PC-3 (cell line): Measurements from ENCODE around the gene OSBPL8. TPM values are rescaled to one million over a fixed set of nuclear protein-coding genes. Genes with fewer than 3 reads are reported as not detected.

ENCODE experiments used
- ATAC-seq: fragments of 200-7000 bp; cut with Tn5 transposase; 2 replicates; pipeline ENCODE4 v1.9.1; 2020; ENCODE audit warnings: mild to moderate bottlenecking, moderate library complexity
- BruUV-seq: library from RNA; stranded (reverse); fragments of 400-500 nt; replicated peaks from 2 replicates; lab custom pipeline; 2021; lab: Mats Ljungman, UMichigan
- CTCF ChIA-PET: fragments of 300-600 bp; sonication (Branson Sonifier 250); formaldehyde crosslinking; loops from one replicate; lab custom pipeline; 2022; ENCODE audit warnings: antibody characterized with exemption; lab: Charles Lee
- POLR2A ChIA-PET: fragments of 300-600 bp; sonication (Branson Sonifier 250); formaldehyde crosslinking; loops from one replicate; lab custom pipeline; 2022; ENCODE audit warnings: antibody characterized with exemption; ENCODE audit not compliant: unreplicated experiment; lab: Charles Lee
- DNase-seq: peaks from one replicate; pipeline ENCODE4 v3.0.0-alpha.2; 2015
- H2AFZ ChIP-seq: fragments of 300-600 bp; sonication (generic); 2 replicates; pipeline ENCODE4 v1.6.0; 2016; ENCODE audit warnings: antibody characterized with exemption, low read length
- H3F3A ChIP-seq: fragments of 300-600 bp; sonication (generic); one replicate; pipeline ENCODE4 v1.6.0; 2017; ENCODE audit warnings: antibody characterized with exemption, low read length, control low read depth, mild to moderate bottlenecking; ENCODE audit not compliant: unreplicated experiment
- H3K27ac ChIP-seq: fragments of 300-600 bp; sonication (generic); 2 replicates; pipeline ENCODE4 v1.5.1; 2016; ENCODE audit warnings: mild to moderate bottlenecking, low read length
- H3K27me3 ChIP-seq: fragments of 300-600 bp; sonication (generic); 2 replicates; pipeline ENCODE4 v1.6.1; 2016; ENCODE audit warnings: low read length, mixed read lengths
- H3K36me3 ChIP-seq: fragments of 300-600 bp; sonication (generic); 2 replicates; pipeline ENCODE4 v1.6.1; 2016; ENCODE audit warnings: low read depth, mixed run types, low read length, mixed read lengths
- H3K4me1 ChIP-seq: fragments of 300-600 bp; sonication (generic); 2 replicates; pipeline ENCODE4 v1.5.1; 2016; ENCODE audit warnings: low read length; ENCODE audit not compliant: insufficient read depth
- H3K4me2 ChIP-seq: fragments of 300-600 bp; sonication (generic); 2 replicates; pipeline ENCODE4 v1.6.0; 2016; ENCODE audit warnings: low read length
- H3K4me3 ChIP-seq: fragments of 300-600 bp; sonication (generic); 2 replicates; pipeline ENCODE4 v1.5.1; 2016; ENCODE audit warnings: mild to moderate bottlenecking, low read length, mixed read lengths
- H3K79me2 ChIP-seq: fragments of 300-600 bp; sonication (generic); 2 replicates; pipeline ENCODE4 v1.6.1; 2017; ENCODE audit warnings: low read length, mixed read lengths
- H3K9ac ChIP-seq: fragments of 300-600 bp; sonication (generic); 2 replicates; pipeline ENCODE4 v1.6.0; 2016; ENCODE audit warnings: mild to moderate bottlenecking, low read length
- H3K9me2 ChIP-seq: fragments of 300-600 bp; sonication (generic); replicated peaks from 2 replicates; pipeline ENCODE4 v1.6.1; 2016; ENCODE audit warnings: mixed run types, low read length, mixed read lengths
- H3K9me3 ChIP-seq: fragments of 300-600 bp; sonication (generic); 2 replicates; pipeline ENCODE4 v1.6.1; 2016; ENCODE audit warnings: low read length, mixed read lengths
- H4K20me1 ChIP-seq: fragments of 300-600 bp; sonication (generic); 2 replicates; pipeline ENCODE4 v1.6.1; 2016; ENCODE audit warnings: low read length, mixed read lengths
- CTCF ChIP-seq: fragments of 300-600 bp; sonication (generic); conservative IDR thresholded peaks from 2 replicates; pipeline ENCODE4 v1.5.1; 2017; ENCODE audit warnings: antibody characterized with exemption, low read depth, mild to moderate bottlenecking, low read length
- EZH2 ChIP-seq: fragments of 300-600 bp; sonication (generic); IDR thresholded peaks from one replicate; pipeline ENCODE4 v1.6.1; 2017; ENCODE audit warnings: antibody characterized with exemption, mild to moderate bottlenecking, low read length; ENCODE audit not compliant: unreplicated experiment
- EZH2phosphoT487 ChIP-seq: fragments of 300-600 bp; sonication (generic); IDR thresholded peaks from 2 replicates; pipeline ENCODE4 v1.6.1; 2018; ENCODE audit warnings: mild to moderate bottlenecking, antibody characterized with exemption, low read length, borderline replicate concordance
- intact Hi-C: fragments of 100-400 bp; cut with micrococcal nuclease; formaldehyde crosslinking; loops from 2 replicates; pipeline ENCODE4 v1.9.0; 2023
- total RNA-seq: library from RNA; depleted of rRNA; stranded (reverse); fragments of >200 nt; gene quantifications from 2 replicates; pipeline ENCODE4 v1.2.3, GENCODE V29; 2014

Gene OSBPL8
- total RNA-seq, 1 experiment from 2014 or later = 28.5 TPM

- H3K9me2 ChIP-seq = no peaks in the 10 kb centered on the region
- H3K36me3 ChIP-seq = no peaks in the 10 kb centered on the region
- ChIA-PET CTCF (interaction anchor here (0.6 to 1.0 kb wide), 6 partner anchors 28 to 1645 kb away, joined by 3 to 4 read pairs (median 4); no protein-coding TSS in a partner anchor), POLR2A (interaction anchor here (0.6 to 0.7 kb wide), 3 partner anchors 212 to 556 kb away, joined by 3 to 6 read pairs (median 4); no protein-coding TSS in a partner anchor)
- no peaks in the 10 kb centered on the region for H3K9me3 ChIP-seq
- no peak overlapping the region for H2AFZ ChIP-seq
- H3K9ac ChIP-seq = no peak overlapping the region
- peaks cover 6% of the 10 kb centered on the region for H3K4me1 ChIP-seq
- intact Hi-C loops = loop anchor here (2.0 to 10.0 kb wide), 5 partner anchors 70 to 1060 kb away; partner anchors contain the start of genes BBS10 and PHLDA1
- DNase-seq = peak; percentile 60
- TF ChIP-seq EZH2phosphoT487 (no peak), CTCF (peak; percentile 89)
- no peak overlapping the region for H3K4me2 ChIP-seq
- BruUV-seq = no TSS peak
- no peaks in the 10 kb centered on the region for H3K79me2 ChIP-seq
- no peak overlapping the region for H3K4me3 ChIP-seq
- ATAC-seq = peak; percentile 43
- no peaks in the 10 kb centered on the region for H4K20me1 ChIP-seq
- no peaks in the 10 kb centered on the region for H3K27me3 ChIP-seq
- H3F3A ChIP-seq = no peaks in the 10 kb centered on the region
- no peak overlapping the region for H3K27ac ChIP-seq
Observed at GRCh38 chr12:76586764-76587395, 27.3 kb upstream of the OSBPL8 start.

- DNase-seq (no peak), ATAC-seq (no peak)
- Histone ChIP-seq H3K4me1 (peaks cover 6% of the 10 kb centered on the region), H3K4me2 (no peak overlapping the region), H3K9ac (no peak overlapping the region), H3K79me2 (no peaks in the 10 kb centered on the region), H3K4me3 (no peak overlapping the region), H4K20me1 (no peaks in the 10 kb centered on the region), H3K9me3 (peaks cover 6% of the 10 kb centered on the region; the same call in 1 of the 2 replicates), H3K27me3 (no peaks in the 10 kb centered on the region), H3F3A (no peaks in the 10 kb centered on the region), H2AFZ (no peak overlapping the region), H3K36me3 (no peaks in the 10 kb centered on the region), H3K9me2 (no peaks in the 10 kb centered on the region), H3K27ac (no peak overlapping the region)
- intact Hi-C loops = loop anchor here (10.0 kb wide), 1 partner anchor 548 kb away; the partner anchor contains the start of gene PHLDA1
- CTCF ChIA-PET = no interaction called here
- POLR2A ChIA-PET = no interaction called here
- BruUV-seq = no TSS peak
- no peak for TF ChIP-seq CTCF
- TF ChIP-seq EZH2 = no peak
- no peak for TF ChIP-seq EZH2phosphoT487
Observed at GRCh38 chr12:76583301-76583700, 23.7 kb upstream of the OSBPL8 start.

- BruUV-seq = no TSS peak
- H3K27me3 ChIP-seq = no peaks in the 10 kb centered on the region
- no peak overlapping the region for H3K4me3 ChIP-seq
- CTCF ChIA-PET = no interaction called here
- POLR2A ChIA-PET = no interaction called here
- no peak overlapping the region for H3K4me2 ChIP-seq
- no peak overlapping the region for H3K9ac ChIP-seq
- intact Hi-C loops = no loop called here
- H2AFZ ChIP-seq = no peak overlapping the region
- no peaks in the 10 kb centered on the region for H3K9me2 ChIP-seq
- H3F3A ChIP-seq = no peaks in the 10 kb centered on the region
- no peak for TF ChIP-seq EZH2phosphoT487
- no peak for TF ChIP-seq EZH2
- TF ChIP-seq CTCF = no peak
- H4K20me1 ChIP-seq = no peaks in the 10 kb centered on the region
- H3K27ac ChIP-seq = no peak overlapping the region
- H3K36me3 ChIP-seq = no peaks in the 10 kb centered on the region
- no peak for DNase-seq
- H3K79me2 ChIP-seq = no peaks in the 10 kb centered on the region
- H3K9me3 ChIP-seq = peaks cover 3% of the 10 kb centered on the region; the same call in 1 of the 2 replicates
- ATAC-seq = no peak
- no peaks in the 10 kb centered on the region for H3K4me1 ChIP-seq
Observed at GRCh38 chr12:76573840-76574373, 14.3 kb upstream of the OSBPL8 start.
